Body of pancreas (tissue), 4 donors: ENCODE data around the gene PRSS53. TPM values are rescaled to one million over a fixed set of nuclear protein-coding genes. Genes with fewer than 3 reads are reported as not detected.

Experiments
- ATAC-seq: fragments of 150-250 bp; one replicate; pipeline ENCODE4 v1.9.1; 2016
- DNase-seq, 4 donors: peaks; one replicate each; pipeline ENCODE4 v3.0.0-alpha.2; 2019
- H3K27ac ChIP-seq, 4 donors: fragments of 200-600 bp; sonication (generic); 1 replicate in 3 of 4; 2 replicates in 1 of 4; pipeline versions ENCODE4 v1.5.1 to v1.6.1; 2016 to 2019; ENCODE audit warnings: mild to moderate bottlenecking in 1 of 4, mixed read lengths in 1 of 4, moderate library complexity in 1 of 4
- H3K27me3 ChIP-seq, 2 donors: fragments of 200-600 bp; sonication (generic); one replicate each; pipeline ENCODE4 v1.6.0; 2016; ENCODE audit warnings: mild to moderate bottlenecking in 1 of 2
- H3K36me3 ChIP-seq, 2 donors: fragments of 200-600 bp; sonication (generic); replicated peaks in 1 of 2; 2 replicates each; pipeline ENCODE4 v1.5.1; 2016; ENCODE audit warnings: low read depth in 2 of 2; ENCODE audit not compliant: insufficient read depth in 1 of 2
- H3K4me1 ChIP-seq: fragments of 200-600 bp; sonication (generic); one replicate; pipeline ENCODE4 v1.6.0; 2016
- H3K4me3 ChIP-seq, 2 donors: fragments of 200-600 bp; sonication (generic); 1 replicate in 1 of 2; 2 replicates in 1 of 2; pipeline ENCODE4 v1.5.1; 2016 to 2019
- H3K9me3 ChIP-seq, 3 donors: fragments of 200-600 bp; sonication (generic); 1 replicate in 2 of 3; 2 replicates in 1 of 3; pipeline ENCODE4 v1.5.1; 2016
- POLR2A ChIP-seq, 3 donors: fragments of 450-650 bp; IDR thresholded peaks; one replicate each; pipeline ENCODE4 v1.6.1; 2016; ENCODE audit warnings: antibody characterized with exemption in 3 of 3, mild to moderate bottlenecking in 2 of 3
- WGBS, 2 donors: methylation state at CpG; one replicate each; pipeline ENCODE4 v1.1.5; 2017; 5-methylcytosine and 5-hydroxymethylcytosine counted together
- intact Hi-C: fragments of 100-400 bp; cut with DNase I; formaldehyde crosslinking; loops from one replicate; pipeline ENCODE4 v1.15.1; 2023
- total RNA-seq, 2 donors: library from RNA; depleted of rRNA; stranded (reverse); fragments of >200 nt; gene quantifications; one replicate each; pipeline ENCODE4 v1.1.0, GENCODE V29; 2016
- TF ChIP-seq, protein P1 (sequence below), 7 experiments: fragments of 450-650 bp in 4 of 7; fragments of 200-600 bp in 3 of 7; sonication (generic) in 3 of 7; IDR thresholded peaks; one replicate each; pipeline ENCODE4 v1.5.1; 2016 to 2019; ENCODE audit warnings: antibody characterized with exemption in 7 of 7

The PRSS53 gene
- total RNA-seq, 2 donors from 2014 or later = 3.0 to 6.0 TPM

DNA sequence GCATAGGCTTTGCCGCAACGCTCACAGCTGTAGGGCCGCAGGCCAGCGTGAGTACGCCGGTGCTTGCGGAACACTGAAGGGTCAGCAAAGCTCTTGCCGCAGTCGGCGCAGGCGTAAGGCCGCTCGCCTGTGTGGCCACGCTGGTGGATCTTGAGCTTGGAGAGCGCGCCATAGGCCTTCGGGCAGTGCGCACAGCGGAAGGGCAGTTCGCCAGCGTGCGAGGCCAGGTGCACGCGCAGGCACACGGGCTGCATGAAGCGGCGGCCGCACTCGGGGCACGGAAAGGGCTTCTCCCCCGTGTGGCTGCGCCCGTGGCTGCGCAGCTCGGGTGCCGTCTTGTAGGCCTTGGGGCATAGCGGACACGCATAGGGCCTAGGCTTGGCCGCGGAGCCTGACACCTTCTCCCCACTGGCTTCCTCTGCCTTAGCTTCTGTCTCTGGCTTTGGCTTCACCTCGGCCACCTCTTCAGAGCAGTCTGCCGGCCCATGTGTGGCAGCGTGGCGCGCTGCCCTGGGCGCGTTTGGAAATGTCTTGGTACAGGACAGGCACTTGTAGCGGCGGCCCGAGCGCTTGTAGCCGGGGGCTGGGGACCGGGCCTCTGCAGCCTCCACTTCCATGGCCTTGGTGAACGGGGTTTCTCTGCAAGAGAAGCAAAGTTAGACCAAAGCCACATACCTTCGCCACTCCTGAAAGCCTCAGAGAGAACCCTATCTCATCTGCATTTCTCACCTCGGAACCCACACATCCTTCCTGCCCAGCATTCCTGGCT lies 24.7 kb downstream of the PRSS53 start:
- no peak overlapping the region for H3K27ac ChIP-seq
- TF ChIP-seq, protein P1, sequence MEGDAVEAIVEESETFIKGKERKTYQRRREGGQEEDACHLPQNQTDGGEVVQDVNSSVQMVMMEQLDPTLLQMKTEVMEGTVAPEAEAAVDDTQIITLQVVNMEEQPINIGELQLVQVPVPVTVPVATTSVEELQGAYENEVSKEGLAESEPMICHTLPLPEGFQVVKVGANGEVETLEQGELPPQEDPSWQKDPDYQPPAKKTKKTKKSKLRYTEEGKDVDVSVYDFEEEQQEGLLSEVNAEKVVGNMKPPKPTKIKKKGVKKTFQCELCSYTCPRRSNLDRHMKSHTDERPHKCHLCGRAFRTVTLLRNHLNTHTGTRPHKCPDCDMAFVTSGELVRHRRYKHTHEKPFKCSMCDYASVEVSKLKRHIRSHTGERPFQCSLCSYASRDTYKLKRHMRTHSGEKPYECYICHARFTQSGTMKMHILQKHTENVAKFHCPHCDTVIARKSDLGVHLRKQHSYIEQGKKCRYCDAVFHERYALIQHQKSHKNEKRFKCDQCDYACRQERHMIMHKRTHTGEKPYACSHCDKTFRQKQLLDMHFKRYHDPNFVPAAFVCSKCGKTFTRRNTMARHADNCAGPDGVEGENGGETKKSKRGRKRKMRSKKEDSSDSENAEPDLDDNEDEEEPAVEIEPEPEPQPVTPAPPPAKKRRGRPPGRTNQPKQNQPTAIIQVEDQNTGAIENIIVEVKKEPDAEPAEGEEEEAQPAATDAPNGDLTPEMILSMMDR (IDR thresholded peaks at IDR 0.05) = no peak
- TF ChIP-seq POLR2A (IDR thresholded peaks at IDR 0.05) = no peak
- H3K9me3 ChIP-seq = no peaks in the 10 kb centered on the region
- DNase-seq (peak in 1 of 4 donors; percentile 11), ATAC-seq (no peak)
- H3K36me3 ChIP-seq = peaks cover 3 to 7% of the 10 kb centered on the region in 2 donors
- 87 to 96% methylated on average over 28 to 45 of the region's 56 CpGs for WGBS, 2 donors
- H3K27me3 ChIP-seq = no peaks in the 10 kb centered on the region
- no peak overlapping the region for H3K4me3 ChIP-seq
- intact Hi-C loops = no loop called here
- no peaks in the 10 kb centered on the region for H3K4me1 ChIP-seq

DNA sequence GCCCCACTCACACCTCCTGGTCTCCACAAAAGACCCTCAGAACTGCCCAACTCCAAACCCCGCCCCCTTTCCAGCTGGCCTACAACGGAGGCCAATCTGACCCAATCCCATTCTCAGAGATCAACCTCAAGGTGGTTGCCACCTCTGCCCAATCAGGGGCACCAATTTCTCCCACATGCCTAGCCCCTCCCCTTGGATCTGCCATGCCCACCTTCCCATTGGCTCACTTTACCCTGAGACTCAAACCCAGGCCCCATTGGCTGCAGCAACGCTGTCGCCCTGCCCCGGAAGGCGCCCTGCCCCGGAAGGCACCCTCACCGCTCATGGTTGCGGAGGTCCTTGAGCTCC lies 25.3 kb downstream of the PRSS53 start:
- 94 to 96% methylated on average over 4 to 9 of the region's 9 CpGs for WGBS, 2 donors
- no peaks in the 10 kb centered on the region for H3K4me1 ChIP-seq
- H3K27ac ChIP-seq = no peak overlapping the region
- no peak for DNase-seq
- TF ChIP-seq, protein P1 (IDR thresholded peaks at IDR 0.05) = no peak
- H3K9me3 ChIP-seq = no peaks in the 10 kb centered on the region
- H3K36me3 ChIP-seq = peaks cover 3 to 7% of the 10 kb centered on the region in 2 donors
- intact Hi-C loops = no loop called here
- no peaks in the 10 kb centered on the region for H3K27me3 ChIP-seq
- H3K4me3 ChIP-seq = no peak overlapping the region
- ATAC-seq = no peak

DNA sequence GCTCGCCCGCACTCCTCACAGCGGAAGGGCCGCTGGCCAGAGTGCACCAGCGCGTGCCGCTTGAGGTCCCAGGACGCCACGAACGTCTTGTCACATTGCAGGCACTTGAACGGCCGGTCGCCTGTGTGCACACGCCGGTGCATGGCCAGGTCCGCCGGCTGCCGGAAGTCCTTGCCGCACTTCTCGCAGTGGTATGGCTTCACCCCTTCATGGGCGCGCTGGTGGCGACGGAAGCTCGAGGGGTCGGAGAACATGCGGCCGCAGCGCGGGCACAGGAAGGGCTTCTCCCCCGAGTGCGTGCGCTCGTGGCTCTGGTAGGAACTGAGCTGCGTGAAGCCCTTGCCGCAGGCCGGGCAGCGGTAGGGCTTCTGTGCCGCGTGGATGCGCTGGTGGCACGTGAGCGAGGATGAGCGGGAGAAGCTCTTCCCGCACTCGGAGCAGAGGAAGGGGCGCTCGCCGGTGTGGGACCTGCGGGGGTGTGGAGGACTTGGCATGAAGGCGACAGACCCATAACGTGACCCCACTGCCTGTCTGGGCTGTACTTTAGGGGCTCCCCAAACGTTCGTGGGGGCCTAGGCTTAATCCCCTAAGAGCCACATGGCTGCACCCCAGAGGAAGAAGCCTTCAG lies 26.8 kb downstream of the PRSS53 start:
- no peak for TF ChIP-seq POLR2A (IDR thresholded peaks at IDR 0.05)
- TF ChIP-seq, protein P1 (IDR thresholded peaks at IDR 0.05) = no peak
- no peaks in the 10 kb centered on the region for H3K4me1 ChIP-seq
- intact Hi-C loops = no loop called here
- peaks cover 3 to 7% of the 10 kb centered on the region in 2 donors for H3K36me3 ChIP-seq
- 89 to 95% methylated on average over 19 to 44 of the region's 54 CpGs for WGBS, 2 donors
- no peak for ATAC-seq
- DNase-seq = no peak
- H3K27me3 ChIP-seq = no peaks in the 10 kb centered on the region
- no peak overlapping the region for H3K4me3 ChIP-seq
- no peaks in the 10 kb centered on the region for H3K9me3 ChIP-seq
- H3K27ac ChIP-seq = no peak overlapping the region

DNA sequence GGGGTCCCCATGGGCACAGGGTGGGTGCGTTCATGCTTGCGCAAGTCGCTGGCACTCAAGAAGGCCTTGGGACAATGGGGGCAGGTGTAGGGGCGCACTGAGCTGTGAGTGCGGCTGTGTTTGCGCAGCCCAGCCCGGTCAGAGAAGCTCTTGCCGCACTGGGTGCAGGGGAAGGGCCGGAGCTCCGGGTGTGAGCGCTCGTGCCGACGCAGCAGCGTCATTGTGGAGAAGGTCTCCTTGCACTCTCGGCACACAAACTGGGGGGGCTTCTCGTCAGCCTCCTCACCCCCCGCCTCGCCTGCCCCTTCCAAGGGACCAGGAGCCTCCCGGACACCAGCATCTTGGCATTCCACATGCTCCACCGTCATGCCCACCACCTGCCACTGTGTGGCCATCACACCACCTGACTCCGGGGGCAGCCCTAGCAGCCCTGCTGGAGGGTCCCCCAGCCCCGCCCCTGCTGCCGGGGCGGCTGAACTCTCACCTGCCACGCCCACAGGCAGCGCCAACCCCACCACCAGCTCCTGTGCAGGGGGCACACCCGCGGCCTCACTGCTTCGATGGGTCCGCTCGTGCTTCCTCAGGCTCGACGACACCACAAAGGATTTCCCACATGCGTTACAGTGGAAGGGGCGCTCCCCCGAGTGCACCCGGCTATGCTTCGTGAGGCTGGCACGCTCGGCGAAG lies 27.5 kb downstream of the PRSS53 start:
- DNase-seq (no peak), ATAC-seq (no peak)
- intact Hi-C loops = no loop called here
- no peak for TF ChIP-seq POLR2A (IDR thresholded peaks at IDR 0.05)
- TF ChIP-seq, protein P1 (IDR thresholded peaks at IDR 0.05) = no peak
- Histone ChIP-seq H3K9me3 (no peaks in the 10 kb centered on the region), H3K4me3 (no peak overlapping the region), H3K4me1 (no peaks in the 10 kb centered on the region), H3K27me3 (no peaks in the 10 kb centered on the region), H3K27ac (no peak overlapping the region), H3K36me3 (peaks cover 3 to 7% of the 10 kb centered on the region in 2 donors)
- 92 to 93% methylated on average over 22 to 32 of the region's 42 CpGs for WGBS, 2 donors
